ENCODE results near the gene PDE4A. TPM values are rescaled to one million over a fixed set of nuclear protein-coding genes. Genes with fewer than 3 reads are reported as not detected.
A peak's percentile ranks its signal among the peaks of the same experiment; 100 is the strongest.

Gene PDE4A
- total and polyA plus RNA-seq, 3 donors from 2014 or later: 20.1 to 35.4 (median 35.0) TPM

GRCh38 chr19:10467104-10467706 lies 46.9 kb downstream of the PDE4A start:
- no peaks in the 10 kb centered on the region for H3K9me3 ChIP-seq
- no peak overlapping the region for H3K4me3 ChIP-seq
- WGBS, 2 donors: 79 to 85% methylated on average over 13 to 20 of the region's 20 CpGs
- no peak for TF ChIP-seq POLR2A (IDR thresholded peaks at IDR 0.05)
- TF ChIP-seq, protein P1, sequence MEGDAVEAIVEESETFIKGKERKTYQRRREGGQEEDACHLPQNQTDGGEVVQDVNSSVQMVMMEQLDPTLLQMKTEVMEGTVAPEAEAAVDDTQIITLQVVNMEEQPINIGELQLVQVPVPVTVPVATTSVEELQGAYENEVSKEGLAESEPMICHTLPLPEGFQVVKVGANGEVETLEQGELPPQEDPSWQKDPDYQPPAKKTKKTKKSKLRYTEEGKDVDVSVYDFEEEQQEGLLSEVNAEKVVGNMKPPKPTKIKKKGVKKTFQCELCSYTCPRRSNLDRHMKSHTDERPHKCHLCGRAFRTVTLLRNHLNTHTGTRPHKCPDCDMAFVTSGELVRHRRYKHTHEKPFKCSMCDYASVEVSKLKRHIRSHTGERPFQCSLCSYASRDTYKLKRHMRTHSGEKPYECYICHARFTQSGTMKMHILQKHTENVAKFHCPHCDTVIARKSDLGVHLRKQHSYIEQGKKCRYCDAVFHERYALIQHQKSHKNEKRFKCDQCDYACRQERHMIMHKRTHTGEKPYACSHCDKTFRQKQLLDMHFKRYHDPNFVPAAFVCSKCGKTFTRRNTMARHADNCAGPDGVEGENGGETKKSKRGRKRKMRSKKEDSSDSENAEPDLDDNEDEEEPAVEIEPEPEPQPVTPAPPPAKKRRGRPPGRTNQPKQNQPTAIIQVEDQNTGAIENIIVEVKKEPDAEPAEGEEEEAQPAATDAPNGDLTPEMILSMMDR (IDR thresholded peaks at IDR 0.05): no peak
- intact Hi-C loops (cut with DNase I; ENCODE audit: low total_unique reads): no loop called here
- no peak overlapping the region for H3K27ac ChIP-seq
- H3K27me3 ChIP-seq: no peaks in the 10 kb centered on the region
- H3K4me1 ChIP-seq: no peaks in the 10 kb centered on the region
- no peaks in the 10 kb centered on the region for H3K36me3 ChIP-seq (ENCODE audit: low read depth, missing control alignments)
- no peak for DNase-seq

GRCh38 chr19:10468133-10468532 lies 47.8 kb downstream of the PDE4A start:
- WGBS, 2 donors: 47 to 77% methylated on average over 9 to 12 of the region's 12 CpGs
- DNase-seq: no peak
- H3K4me3 ChIP-seq: no peak overlapping the region
- no peaks in the 10 kb centered on the region for H3K9me3 ChIP-seq
- H3K36me3 ChIP-seq (ENCODE audit: low read depth, missing control alignments): no peaks in the 10 kb centered on the region
- TF ChIP-seq POLR2A (IDR thresholded peaks at IDR 0.05): no peak
- TF ChIP-seq, protein P1 (IDR thresholded peaks at IDR 0.05): no peak
- no peaks in the 10 kb centered on the region for H3K4me1 ChIP-seq
- H3K27ac ChIP-seq: no peak overlapping the region
- intact Hi-C loops (cut with DNase I; ENCODE audit: low total_unique reads): no loop called here
- H3K27me3 ChIP-seq: no peaks in the 10 kb centered on the region

- TF ChIP-seq, protein P1 (IDR thresholded peaks at IDR 0.05): peak in 1 of 3 experiments; percentile 16
- no peak for TF ChIP-seq POLR2A (IDR thresholded peaks at IDR 0.05)
- Histone ChIP-seq H3K27me3 (no peaks in the 10 kb centered on the region), H3K4me1 (no peaks in the 10 kb centered on the region), H3K4me3 (no peak overlapping the region), H3K36me3 (ENCODE audit: low read depth, missing control alignments) (no peaks in the 10 kb centered on the region), H3K9me3 (no peaks in the 10 kb centered on the region), H3K27ac (no peak overlapping the region)
- WGBS, 2 donors: 33 to 58% methylated on average over 6 of the region's 6 CpGs
- intact Hi-C loops (cut with DNase I; ENCODE audit: low total_unique reads): loop anchor here (10.0 kb wide), 1 partner anchor 103 kb away; no protein-coding TSS in a partner anchor
- DNase-seq: no peak
Measured at GRCh38 chr19:10471909-10472308, 51.6 kb downstream of the PDE4A start.

DNA sequence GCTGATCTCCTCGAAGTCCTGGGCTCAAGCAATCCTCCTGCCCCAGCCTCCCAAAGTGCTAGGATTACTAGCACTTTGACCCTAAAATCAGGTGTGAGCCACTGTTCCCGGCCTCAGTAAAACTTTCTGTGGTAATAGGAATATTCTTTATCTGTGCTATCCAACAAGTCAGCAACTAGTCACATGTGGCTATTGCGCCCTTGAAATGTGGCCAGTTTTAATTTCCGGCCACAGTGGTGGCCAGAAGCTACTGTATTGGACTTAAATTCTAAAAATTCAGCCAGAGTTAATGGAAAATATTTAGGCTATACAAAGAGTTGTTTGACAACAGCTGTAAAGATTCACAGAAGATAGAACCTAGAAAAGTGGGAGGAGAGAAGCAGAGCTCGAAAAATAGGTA lies 52.9 kb downstream of the PDE4A start:
- H3K4me1 ChIP-seq: no peaks in the 10 kb centered on the region
- no peak overlapping the region for H3K27ac ChIP-seq
- no peaks in the 10 kb centered on the region for H3K36me3 ChIP-seq (ENCODE audit: low read depth, missing control alignments)
- no peaks in the 10 kb centered on the region for H3K27me3 ChIP-seq
- DNase-seq: no peak
- WGBS, 2 donors: 64 to 68% methylated on average over 5 of the region's 5 CpGs
- no peak overlapping the region for H3K4me3 ChIP-seq
- no peaks in the 10 kb centered on the region for H3K9me3 ChIP-seq
- intact Hi-C loops (cut with DNase I; ENCODE audit: low total_unique reads): loop anchor here (10.0 kb wide), 1 partner anchor 102 kb away; no protein-coding TSS in a partner anchor
- TF ChIP-seq, protein P1 (IDR thresholded peaks at IDR 0.05): no peak
- TF ChIP-seq POLR2A (IDR thresholded peaks at IDR 0.05): no peak

DNA sequence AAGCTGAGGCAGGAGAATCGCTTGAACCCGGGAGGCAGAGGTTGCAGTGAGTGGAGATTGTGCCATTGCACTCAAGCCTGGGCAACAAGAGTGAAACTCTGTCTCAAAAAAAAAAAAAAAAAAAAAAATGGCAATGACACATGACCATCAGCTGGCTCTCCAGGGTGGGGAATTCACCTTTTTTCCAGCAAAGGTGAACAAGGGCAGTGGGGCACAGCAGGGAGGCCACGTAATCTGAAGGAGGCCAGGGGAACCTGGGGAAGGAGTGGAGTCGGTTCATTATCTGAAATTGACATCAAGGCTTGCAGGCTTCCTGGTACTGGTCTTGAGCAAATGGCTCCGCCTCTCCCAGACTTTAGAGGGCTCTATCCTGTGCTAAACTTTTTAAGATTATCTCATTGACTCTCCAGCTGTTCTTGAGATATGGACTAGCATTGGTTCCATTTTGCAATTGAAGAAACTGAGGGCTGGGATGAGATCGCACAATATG lies 54.7 kb downstream of the PDE4A start:
- TF ChIP-seq, protein P1 (IDR thresholded peaks at IDR 0.05): no peak
- no peak for TF ChIP-seq POLR2A (IDR thresholded peaks at IDR 0.05)
- H3K27me3 ChIP-seq: no peaks in the 10 kb centered on the region
- peaks cover 10% of the 10 kb centered on the region for H3K4me1 ChIP-seq
- no peak overlapping the region for H3K4me3 ChIP-seq
- 64 to 76% methylated on average over 6 of the region's 6 CpGs for WGBS, 2 donors
- DNase-seq: no peak
- no peaks in the 10 kb centered on the region for H3K9me3 ChIP-seq
- H3K36me3 ChIP-seq (ENCODE audit: low read depth, missing control alignments): no peaks in the 10 kb centered on the region
- intact Hi-C loops (cut with DNase I; ENCODE audit: low total_unique reads): loop anchor here (10.0 kb wide), 1 partner anchor 100 kb away; no protein-coding TSS in a partner anchor
- no peak overlapping the region for H3K27ac ChIP-seq

All from testis (tissue), 3 donors.